CD1c-positive myeloid dendritic cell (primary cell): ENCODE measurements around the gene WDR82.
"Not testable (repeated sequence)": the region's sequence is repeated elsewhere in the genome, so short reads cannot be mapped to it uniquely, and the experiment has no call there.

Source experiments
- DNase-seq: peaks from one replicate; pipeline ENCODE4 v3.0.0-alpha.2; 2016; ENCODE audit errors: extremely low spot score

Gene WDR82

GRCh38 chr3:52289338-52289746 lies 10.9 kb upstream of the WDR82 start:
- DNase-seq: no peak

GRCh38 chr3:52288674-52289073 lies 10.2 kb upstream of the WDR82 start:
- DNase-seq: no peak

- no peak for DNase-seq
These were observed 8.3 kb upstream of the WDR82 start for GRCh38 chr3:52286777-52287110.

- not testable (repeated sequence) for DNase-seq
These were observed 5.6 kb upstream of the WDR82 start for GRCh38 chr3:52284051-52284450.

- DNase-seq: no peak
These were observed 4.9 kb upstream of the WDR82 start for GRCh38 chr3:52283306-52283705.

- DNase-seq: peak; percentile 40
These were observed 3.7 kb upstream of the WDR82 start for GRCh38 chr3:52281981-52282801.

- no peak for DNase-seq
These were observed 1.6 kb upstream of the WDR82 start for GRCh38 chr3:52280050-52280461.

GRCh38 chr3:52279596-52279995 lies 1.1 kb upstream of the WDR82 start:
- DNase-seq: no peak

GRCh38 chr3:52277972-52278509 lies 408 bp downstream of the WDR82 start:
- DNase-seq: no peak

GRCh38 chr3:52277071-52277964 lies 1.1 kb downstream of the WDR82 start:
- DNase-seq: peak; percentile 78

- not testable (repeated sequence) for DNase-seq
These were observed 3.7 kb downstream of the WDR82 start for GRCh38 chr3:52274781-52275180.

- no peak for DNase-seq
These were observed 5.6 kb downstream of the WDR82 start for GRCh38 chr3:52272831-52273230.

GRCh38 chr3:52272172-52272571 lies 6.3 kb downstream of the WDR82 start:
- not testable (repeated sequence) for DNase-seq

GRCh38 chr3:52270252-52270754 lies 8.1 kb downstream of the WDR82 start:
- DNase-seq: peak; percentile 76

- DNase-seq: peak; percentile 61
These were observed 8.7 kb downstream of the WDR82 start for GRCh38 chr3:52269776-52270175.

GRCh38 chr3:52268036-52268435 lies 10.4 kb downstream of the WDR82 start:
- DNase-seq: no peak

- DNase-seq: no peak
These were observed 13.1 kb downstream of the WDR82 start for GRCh38 chr3:52265387-52265786.

GRCh38 chr3:52262447-52262846 lies 16.0 kb downstream of the WDR82 start:
- no peak for DNase-seq

- DNase-seq: no peak
These were observed 19.0 kb downstream of the WDR82 start for GRCh38 chr3:52259448-52259847.

- DNase-seq: no peak
These were observed 19.4 kb downstream of the WDR82 start for GRCh38 chr3:52259035-52259434.

- DNase-seq: no peak
These were observed 20.5 kb downstream of the WDR82 start for GRCh38 chr3:52257911-52258310.

- no peak for DNase-seq
These were observed 21.8 kb downstream of the WDR82 start for GRCh38 chr3:52256622-52257021.
